Loucy (cell line): ENCODE results near the gene ARIH1.

Source experiments
- H2AFZ ChIP-seq: fragments of 200-600 bp; sonication (generic); 2 replicates; pipeline ENCODE4 v1.6.0; 2016; ENCODE audit warnings: antibody characterized with exemption, mild to moderate bottlenecking, low read length, moderate library complexity
- H3F3A ChIP-seq: fragments of 200-600 bp; 2 replicates; pipeline ENCODE4 v1.6.0; 2016; ENCODE audit warnings: antibody characterized with exemption, low read depth, mild to moderate bottlenecking
- H3K27me3 ChIP-seq: fragments of 200-600 bp; sonication (generic); 2 replicates; pipeline ENCODE4 v1.6.1; 2014; ENCODE audit warnings: low read length, mild to moderate bottlenecking; ENCODE audit not compliant: insufficient read depth, poor library complexity, severe bottlenecking
- H3K36me3 ChIP-seq: fragments of 200-600 bp; sonication (generic); 2 replicates; pipeline ENCODE4 v1.6.1; 2016; ENCODE audit warnings: low read length; ENCODE audit not compliant: insufficient read depth
- H3K4me1 ChIP-seq: fragments of 200-600 bp; sonication (generic); 2 replicates; pipeline ENCODE4 v1.5.1; 2014; ENCODE audit warnings: low read length, mild to moderate bottlenecking; ENCODE audit not compliant: insufficient read depth, poor library complexity, severe bottlenecking
- H3K4me2 ChIP-seq: fragments of 200-600 bp; sonication (generic); 2 replicates; pipeline ENCODE4 v1.6.0; 2014; ENCODE audit warnings: antibody characterized with exemption, low read length, low read depth, mild to moderate bottlenecking; ENCODE audit not compliant: poor library complexity, severe bottlenecking
- H3K4me3 ChIP-seq: fragments of 200-600 bp; sonication (generic); 2 replicates; pipeline ENCODE4 v1.5.1; 2014; ENCODE audit warnings: low read length, mild to moderate bottlenecking, mixed read lengths; ENCODE audit not compliant: poor library complexity, severe bottlenecking
- H3K79me2 ChIP-seq: fragments of 200-600 bp; sonication (generic); 2 replicates; pipeline ENCODE4 v1.6.1; 2014; ENCODE audit warnings: low read length; ENCODE audit not compliant: insufficient read depth
- H3K9ac ChIP-seq: fragments of 200-600 bp; sonication (generic); 2 replicates; pipeline ENCODE4 v1.6.0; 2014; ENCODE audit warnings: mild to moderate bottlenecking, low read depth, low read length, moderate library complexity; ENCODE audit not compliant: poor library complexity, severe bottlenecking
- H3K9me2 ChIP-seq: fragments of 200-600 bp; sonication (generic); replicated peaks from 2 replicates; pipeline ENCODE4 v1.6.1; 2016; ENCODE audit warnings: low read depth, low read length, mixed read lengths
- H3K9me3 ChIP-seq: fragments of 200-600 bp; sonication (generic); 2 replicates; pipeline ENCODE4 v1.6.1; 2014; ENCODE audit warnings: mild to moderate bottlenecking, antibody characterized with exemption, low read length, low read depth; ENCODE audit not compliant: insufficient read depth
- H4K20me1 ChIP-seq: fragments of 200-600 bp; sonication (generic); 2 replicates; pipeline ENCODE4 v1.6.0; 2014; ENCODE audit warnings: antibody characterized with exemption, low read length, mild to moderate bottlenecking; ENCODE audit not compliant: insufficient read depth, poor library complexity, severe bottlenecking
- EZH2phosphoT487 ChIP-seq: fragments of 200-600 bp; IDR thresholded peaks from 2 replicates; pipeline ENCODE4 v1.6.1; 2018; ENCODE audit warnings: antibody characterized with exemption, mild to moderate bottlenecking, moderate library complexity, borderline replicate concordance
- TF ChIP-seq, protein P1 (sequence below): fragments of 200-600 bp; sonication (generic); conservative IDR thresholded peaks from 2 replicates; pipeline ENCODE4 v1.5.1; 2014; ENCODE audit warnings: mild to moderate bottlenecking, antibody characterized with exemption, low read length

ARIH1 gene

DNA sequence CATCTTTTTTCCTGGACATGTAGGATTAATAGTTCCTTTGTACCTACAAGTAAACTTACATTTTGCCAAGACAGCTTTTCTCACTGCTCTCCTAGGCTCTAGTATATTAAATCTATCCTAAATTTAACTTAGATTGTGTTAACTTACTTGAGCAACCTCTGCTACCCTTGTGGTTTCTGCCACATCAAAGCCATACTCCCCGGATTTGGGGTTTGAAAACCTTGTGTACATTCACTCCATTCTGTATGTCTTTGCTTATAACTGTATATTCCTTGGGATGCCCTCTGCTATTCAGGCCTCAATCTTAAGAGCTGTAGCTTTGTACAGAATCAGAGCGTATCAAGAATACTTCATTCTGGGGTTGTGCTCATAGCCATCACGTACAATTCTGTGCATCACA is 60.4 kb downstream of the ARIH1 start:
- Histone ChIP-seq H3F3A (no peaks in the 10 kb centered on the region), H3K27me3 (no peaks in the 10 kb centered on the region), H3K4me1 (peaks cover 23% of the 10 kb centered on the region), H3K4me2 (no peak overlapping the region), H2AFZ (no peak overlapping the region), H3K9me3 (no peaks in the 10 kb centered on the region), H3K9ac (no peak overlapping the region), H3K36me3 (no peaks in the 10 kb centered on the region; the same call in none of the 2 replicates), H3K79me2 (peaks cover 72% of the 10 kb centered on the region), H4K20me1 (peaks cover 80% of the 10 kb centered on the region), H3K9me2 (no peaks in the 10 kb centered on the region), H3K4me3 (no peak overlapping the region)
- TF ChIP-seq, protein P1, sequence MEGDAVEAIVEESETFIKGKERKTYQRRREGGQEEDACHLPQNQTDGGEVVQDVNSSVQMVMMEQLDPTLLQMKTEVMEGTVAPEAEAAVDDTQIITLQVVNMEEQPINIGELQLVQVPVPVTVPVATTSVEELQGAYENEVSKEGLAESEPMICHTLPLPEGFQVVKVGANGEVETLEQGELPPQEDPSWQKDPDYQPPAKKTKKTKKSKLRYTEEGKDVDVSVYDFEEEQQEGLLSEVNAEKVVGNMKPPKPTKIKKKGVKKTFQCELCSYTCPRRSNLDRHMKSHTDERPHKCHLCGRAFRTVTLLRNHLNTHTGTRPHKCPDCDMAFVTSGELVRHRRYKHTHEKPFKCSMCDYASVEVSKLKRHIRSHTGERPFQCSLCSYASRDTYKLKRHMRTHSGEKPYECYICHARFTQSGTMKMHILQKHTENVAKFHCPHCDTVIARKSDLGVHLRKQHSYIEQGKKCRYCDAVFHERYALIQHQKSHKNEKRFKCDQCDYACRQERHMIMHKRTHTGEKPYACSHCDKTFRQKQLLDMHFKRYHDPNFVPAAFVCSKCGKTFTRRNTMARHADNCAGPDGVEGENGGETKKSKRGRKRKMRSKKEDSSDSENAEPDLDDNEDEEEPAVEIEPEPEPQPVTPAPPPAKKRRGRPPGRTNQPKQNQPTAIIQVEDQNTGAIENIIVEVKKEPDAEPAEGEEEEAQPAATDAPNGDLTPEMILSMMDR = no peak
- TF ChIP-seq EZH2phosphoT487 = no peak

DNA sequence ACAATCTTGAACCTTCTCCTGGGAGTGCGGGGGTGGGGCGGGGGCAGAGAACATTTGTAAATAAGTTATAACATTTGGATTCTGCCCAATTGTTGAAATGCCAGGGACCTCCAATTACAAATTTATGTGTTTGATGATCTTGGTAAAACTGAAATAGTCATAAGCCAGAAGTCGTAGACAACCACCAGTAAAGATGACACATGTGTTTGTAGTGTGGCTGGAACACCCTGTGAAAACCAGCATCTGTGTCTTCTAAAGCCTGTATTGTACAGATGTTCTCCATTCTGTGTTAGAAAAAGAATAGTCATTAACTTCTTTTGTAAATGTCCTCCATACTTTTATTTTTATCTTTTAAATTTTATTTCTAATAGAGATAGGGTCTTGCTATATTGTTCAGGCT is 61.8 kb downstream of the ARIH1 start:
- no peaks in the 10 kb centered on the region for H3K9me2 ChIP-seq
- TF ChIP-seq, protein P1 = no peak
- peaks cover 6% of the 10 kb centered on the region for H3K9me3 ChIP-seq
- H3K9ac ChIP-seq = no peak overlapping the region
- peaks cover 72% of the 10 kb centered on the region for H3K79me2 ChIP-seq
- peaks cover 6% of the 10 kb centered on the region for H3K36me3 ChIP-seq
- H3K4me2 ChIP-seq = peak overlapping the region; percentile 18
- H3F3A ChIP-seq = no peaks in the 10 kb centered on the region
- no peak overlapping the region for H2AFZ ChIP-seq
- peaks cover 23% of the 10 kb centered on the region for H3K4me1 ChIP-seq
- no peaks in the 10 kb centered on the region for H3K27me3 ChIP-seq
- no peak overlapping the region for H3K4me3 ChIP-seq
- peaks cover 73% of the 10 kb centered on the region for H4K20me1 ChIP-seq

DNA sequence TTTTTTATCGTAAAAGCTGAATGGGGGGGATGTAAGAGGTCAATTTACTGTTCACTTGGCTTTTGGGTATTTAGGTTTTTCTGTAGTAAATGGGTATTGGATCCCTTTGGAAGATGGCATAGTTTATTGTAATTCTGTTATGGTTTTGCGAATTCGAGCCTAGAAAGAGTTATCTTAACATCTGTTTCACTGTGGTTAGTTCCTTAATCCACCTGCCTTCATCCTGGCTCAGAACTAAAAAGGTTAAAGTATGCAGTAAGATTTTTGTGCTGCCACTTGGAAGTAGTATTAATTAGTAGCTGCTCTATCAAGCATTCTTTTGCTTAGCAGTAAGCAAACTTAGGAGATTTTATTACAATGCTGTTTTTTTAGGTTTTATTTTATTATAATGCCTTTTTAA is 62.4 kb downstream of the ARIH1 start:
- Histone ChIP-seq H3K36me3 (peaks cover 8% of the 10 kb centered on the region), H3K9ac (no peak overlapping the region), H3F3A (no peaks in the 10 kb centered on the region), H2AFZ (no peak overlapping the region), H3K4me3 (no peak overlapping the region), H3K9me2 (no peaks in the 10 kb centered on the region), H3K9me3 (peaks cover 11% of the 10 kb centered on the region), H3K27me3 (no peaks in the 10 kb centered on the region), H3K4me2 (peak overlapping the region; percentile 18), H4K20me1 (peaks cover 71% of the 10 kb centered on the region), H3K4me1 (peaks cover 23% of the 10 kb centered on the region), H3K79me2 (peaks cover 78% of the 10 kb centered on the region)
- TF ChIP-seq EZH2phosphoT487 = no peak
- TF ChIP-seq, protein P1 = no peak
